ENCODE measurements around the gene CASP7.

GRCh38 chr10:113657544-113657943 lies 22.2 kb upstream of the CASP7 start:
- TF ChIP-seq CTCF (IDR thresholded peaks at IDR 0.05; ENCODE audit: insufficient read depth, low read length, poor library complexity, severe bottlenecking) (no peak), EZH2phosphoT487 (conservative IDR thresholded peaks at IDR 0.05; ENCODE audit: low read length) (no peak)

Measured in SU-DHL-6 (cell line).